ENCODE measurements around the gene GEMIN8. TPM values are rescaled to one million over a fixed set of nuclear protein-coding genes. Genes with fewer than 3 reads are reported as not detected.

The GEMIN8 gene, protein sequence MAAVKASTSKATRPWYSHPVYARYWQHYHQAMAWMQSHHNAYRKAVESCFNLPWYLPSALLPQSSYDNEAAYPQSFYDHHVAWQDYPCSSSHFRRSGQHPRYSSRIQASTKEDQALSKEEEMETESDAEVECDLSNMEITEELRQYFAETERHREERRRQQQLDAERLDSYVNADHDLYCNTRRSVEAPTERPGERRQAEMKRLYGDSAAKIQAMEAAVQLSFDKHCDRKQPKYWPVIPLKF
- 10 to 100 TPM; 17.6 to 18.0 TPM for total RNA-seq

GRCh38 chrX:14029425-14030173 is at the start of gene GEMIN8:
GEMIN8 (minus strand) TSS chrX:14029892; CDS start chrX:14021478, 8,414 bp downstream.

Other genes with a start within 250 kb of the GEMIN8 start
- not detected for gene GPM6B, start 212.8 kb downstream of the GEMIN8 start, total RNA-seq

Data from activated naive CD4-positive, alpha-beta T cell treated with anti-CD3 and anti-CD28 coated beads, Interleukin-2, amount 10 ng/mL, durations not matched to agents 5 hours and 36 hours (primary cell).